ENCODE results near the gene ARHGAP28. TPM values are rescaled to one million over a fixed set of nuclear protein-coding genes. Genes with fewer than 3 reads are reported as not detected.

ARHGAP28 gene
- total and polyA plus RNA-seq, 2 of the 13 experiments (the other 11 are each of a cell fraction or from before 2014, with no cell fraction given), result not detected

DNA sequence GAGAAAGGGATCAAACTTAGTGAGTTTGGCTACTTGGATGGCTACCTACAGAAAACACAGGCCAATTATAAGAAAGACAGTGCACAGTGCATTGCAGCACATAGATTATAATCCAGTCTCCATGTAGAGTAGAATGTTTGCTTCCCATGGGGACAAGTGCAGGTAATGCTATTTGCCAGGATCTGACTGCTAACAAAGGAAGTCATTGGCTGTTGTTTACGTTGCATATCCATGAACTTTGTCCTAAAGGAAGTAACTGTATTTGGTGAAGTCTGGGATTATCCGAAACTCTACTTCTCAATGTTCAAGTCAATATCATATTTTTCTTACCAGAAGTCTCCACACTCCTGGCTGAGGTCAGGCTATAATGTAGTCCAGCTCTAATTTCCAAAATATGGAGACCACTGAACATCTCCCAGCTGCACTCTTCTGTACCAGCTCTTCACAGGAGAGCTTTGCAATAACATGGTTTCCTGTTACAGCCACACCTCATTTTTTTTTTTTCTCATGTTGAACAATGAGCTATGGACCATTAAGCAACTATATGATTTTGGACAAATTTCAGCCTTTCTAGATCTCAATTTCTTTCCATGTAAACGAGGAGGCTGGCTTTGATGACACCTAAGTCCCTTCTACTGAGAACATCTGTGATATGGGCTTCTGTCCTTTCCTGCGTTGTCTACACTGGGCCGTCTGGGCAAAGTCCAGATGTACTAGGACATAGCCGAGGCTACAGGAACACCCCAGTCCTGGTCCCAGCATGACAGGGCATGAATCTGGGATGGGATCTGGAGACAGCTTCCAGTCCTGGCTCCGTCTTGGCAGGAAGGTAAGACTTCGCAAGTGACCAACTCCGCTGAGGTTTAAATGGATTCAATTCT lies 233.3 kb downstream of the ARHGAP28 start (continued):
- 0 out of 2 replicates have a peak, but pooled peaks have one; percentile 31 for TF ChIP-seq ZSCAN29 (CRISPR knock-in tag; conservative IDR thresholded peaks at IDR 0.05)
- TF ChIP-seq NFAT5 (CRISPR knock-in tag; IDR thresholded peaks at IDR 0.05), result no peak
- no peak for TF ChIP-seq HOXA7 (CRISPR knock-in tag; IDR thresholded peaks at IDR 0.05)
- TF ChIP-seq ZNF337 (CRISPR knock-in tag; IDR thresholded peaks at IDR 0.05; ENCODE audit: borderline replicate concordance, low read depth), result no peak
- TF ChIP-seq ZNF670 (CRISPR knock-in tag; IDR thresholded peaks at IDR 0.05; ENCODE audit: borderline replicate concordance), result no peak
- peak; percentile 77; the same call in 1 of the 2 replicates for TF ChIP-seq SOX5 (CRISPR knock-in tag; IDR thresholded peaks at IDR 0.05; ENCODE audit: borderline replicate concordance)
- TF ChIP-seq SRSF4 (IDR thresholded peaks at IDR 0.05; ENCODE audit: low read depth, low read length, poor library complexity, severe bottlenecking), result no peak
- no peak for TF ChIP-seq ZFP82 (CRISPR knock-in tag; IDR thresholded peaks at IDR 0.05; ENCODE audit: borderline replicate concordance)
- no peak for TF ChIP-seq ZBTB39 (CRISPR knock-in tag; IDR thresholded peaks at IDR 0.05)
- TF ChIP-seq MED1 (CRISPR knock-in tag; IDR thresholded peaks at IDR 0.05), result peak; percentile 49; the same call in 1 of the 2 replicates
- no peak for TF ChIP-seq ZNF761 (CRISPR knock-in tag; conservative IDR thresholded peaks at IDR 0.05)
- no peak for TF ChIP-seq ATAD3A (CRISPR knock-in tag; IDR thresholded peaks at IDR 0.05)
- TF ChIP-seq KLF9 (CRISPR knock-in tag; IDR thresholded peaks at IDR 0.05; ENCODE audit: low read depth), result no peak
- TF ChIP-seq ZNF746 (CRISPR knock-in tag; IDR thresholded peaks at IDR 0.05), result no peak
- TF ChIP-seq, protein P1, sequence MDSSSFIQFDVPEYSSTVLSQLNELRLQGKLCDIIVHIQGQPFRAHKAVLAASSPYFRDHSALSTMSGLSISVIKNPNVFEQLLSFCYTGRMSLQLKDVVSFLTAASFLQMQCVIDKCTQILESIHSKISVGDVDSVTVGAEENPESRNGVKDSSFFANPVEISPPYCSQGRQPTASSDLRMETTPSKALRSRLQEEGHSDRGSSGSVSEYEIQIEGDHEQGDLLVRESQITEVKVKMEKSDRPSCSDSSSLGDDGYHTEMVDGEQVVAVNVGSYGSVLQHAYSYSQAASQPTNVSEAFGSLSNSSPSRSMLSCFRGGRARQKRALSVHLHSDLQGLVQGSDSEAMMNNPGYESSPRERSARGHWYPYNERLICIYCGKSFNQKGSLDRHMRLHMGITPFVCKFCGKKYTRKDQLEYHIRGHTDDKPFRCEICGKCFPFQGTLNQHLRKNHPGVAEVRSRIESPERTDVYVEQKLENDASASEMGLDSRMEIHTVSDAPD (CRISPR knock-in tag; IDR thresholded peaks at IDR 0.05), result 0 out of 2 replicates have a peak, but pooled peaks have one; percentile 25
- no peak for TF ChIP-seq U2AF2 (IDR thresholded peaks at IDR 0.05; ENCODE audit: low read depth, low read length)
- no peak for TF ChIP-seq ZNF282 (IDR thresholded peaks at IDR 0.05; ENCODE audit: partially characterized antibody)
- no peak for TF ChIP-seq ZNF446 (CRISPR knock-in tag; IDR thresholded peaks at IDR 0.05)
- no peak for TF ChIP-seq MYNN (CRISPR knock-in tag; IDR thresholded peaks at IDR 0.05; ENCODE audit: low read depth)
- no peak for TF ChIP-seq FOSL2 (CRISPR knock-in tag; IDR thresholded peaks at IDR 0.05)

All from HepG2 (cell line).